Epithelial cell of proximal tubule (primary cell): ENCODE measurements around the gene TMEM50B. TPM values are rescaled to one million over a fixed set of nuclear protein-coding genes. Genes with fewer than 3 reads are reported as not detected.
"Not testable (repeated sequence)": the region's sequence is repeated elsewhere in the genome, so short reads cannot be mapped to it uniquely, and the experiment has no call there.

Source experiments
- DNase-seq: peaks from one replicate; pipeline ENCODE4 v3.0.0-alpha.2; 2011; ENCODE audit warnings: low read depth
- H3K4me3 ChIP-seq: 2 replicates; pipeline ENCODE4 v1.5.1; 2011; ENCODE audit warnings: low read depth, mild to moderate bottlenecking, low read length
- total RNA-seq: library from RNA; depleted of rRNA; stranded (reverse); fragments of >200 nt; gene quantifications from 2 replicates; pipeline ENCODE4 v1.2.3, GENCODE V29; 2015
- TF ChIP-seq, protein P1 (sequence below): conservative IDR thresholded peaks from 2 replicates; pipeline ENCODE4 v1.5.1; 2012; ENCODE audit warnings: low read depth, mild to moderate bottlenecking, low read length

TMEM50B gene
- total RNA-seq, 1 donor from 2014 or later = 39.8 TPM

DNA sequence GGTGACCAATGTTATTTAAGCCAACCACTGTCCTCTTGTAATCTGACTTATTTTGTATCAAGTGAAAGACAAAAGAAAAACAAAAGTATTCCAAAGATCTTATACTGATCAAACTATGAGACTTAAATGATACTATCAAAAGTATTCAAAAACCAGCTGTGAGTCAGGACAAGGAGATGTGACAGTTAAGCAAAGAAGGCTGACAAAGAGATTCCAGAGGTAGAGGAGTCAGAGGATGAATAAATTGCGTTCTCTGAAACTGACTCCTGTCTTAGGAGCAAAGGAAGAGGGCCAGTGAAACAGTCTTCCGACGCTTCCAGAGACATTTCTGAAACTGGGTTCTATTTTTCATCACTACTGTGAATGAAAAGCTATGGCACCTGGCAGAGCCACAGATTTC, 20.9 kb downstream of the TMEM50B start:
- DNase-seq = no peak
- no peak overlapping the region for H3K4me3 ChIP-seq
- TF ChIP-seq, protein P1, sequence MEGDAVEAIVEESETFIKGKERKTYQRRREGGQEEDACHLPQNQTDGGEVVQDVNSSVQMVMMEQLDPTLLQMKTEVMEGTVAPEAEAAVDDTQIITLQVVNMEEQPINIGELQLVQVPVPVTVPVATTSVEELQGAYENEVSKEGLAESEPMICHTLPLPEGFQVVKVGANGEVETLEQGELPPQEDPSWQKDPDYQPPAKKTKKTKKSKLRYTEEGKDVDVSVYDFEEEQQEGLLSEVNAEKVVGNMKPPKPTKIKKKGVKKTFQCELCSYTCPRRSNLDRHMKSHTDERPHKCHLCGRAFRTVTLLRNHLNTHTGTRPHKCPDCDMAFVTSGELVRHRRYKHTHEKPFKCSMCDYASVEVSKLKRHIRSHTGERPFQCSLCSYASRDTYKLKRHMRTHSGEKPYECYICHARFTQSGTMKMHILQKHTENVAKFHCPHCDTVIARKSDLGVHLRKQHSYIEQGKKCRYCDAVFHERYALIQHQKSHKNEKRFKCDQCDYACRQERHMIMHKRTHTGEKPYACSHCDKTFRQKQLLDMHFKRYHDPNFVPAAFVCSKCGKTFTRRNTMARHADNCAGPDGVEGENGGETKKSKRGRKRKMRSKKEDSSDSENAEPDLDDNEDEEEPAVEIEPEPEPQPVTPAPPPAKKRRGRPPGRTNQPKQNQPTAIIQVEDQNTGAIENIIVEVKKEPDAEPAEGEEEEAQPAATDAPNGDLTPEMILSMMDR = no peak

DNA sequence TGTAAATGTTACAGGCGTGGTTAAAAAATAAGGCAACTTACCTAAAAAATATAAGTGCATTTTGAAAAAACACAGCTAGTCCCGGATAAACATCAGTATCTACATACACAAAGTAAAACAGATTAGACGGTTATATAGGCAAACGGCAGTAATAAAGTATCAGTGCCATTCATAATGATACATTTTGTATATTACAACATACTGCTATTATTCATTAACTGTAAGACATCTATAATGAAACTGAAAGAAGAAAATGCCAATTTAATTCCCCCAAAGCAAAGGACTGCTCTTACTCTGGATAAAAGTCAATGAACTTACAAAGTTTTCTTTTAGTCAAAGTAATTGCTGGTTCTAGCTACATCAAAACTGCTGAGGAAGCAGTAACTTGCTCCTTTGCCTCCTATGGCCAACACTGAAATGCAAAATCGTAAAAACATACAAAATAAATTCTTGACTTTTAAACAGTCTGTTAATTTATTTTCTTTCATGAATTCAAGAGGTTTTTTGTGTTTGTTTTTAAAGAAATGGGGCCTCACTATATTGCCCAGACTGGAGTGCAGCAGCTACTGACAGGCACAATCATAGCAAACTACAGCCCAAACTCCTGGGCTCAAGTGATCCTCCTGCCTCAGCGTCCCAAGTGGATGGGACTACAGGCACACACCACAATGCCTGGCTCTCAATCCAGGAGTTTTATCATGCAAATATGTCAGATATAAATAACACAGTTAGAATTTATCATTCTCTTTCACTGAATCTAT, 23.9 kb downstream of the TMEM50B start:
- TF ChIP-seq, protein P1 = no peak
- no peak for DNase-seq
- no peak overlapping the region for H3K4me3 ChIP-seq

DNA sequence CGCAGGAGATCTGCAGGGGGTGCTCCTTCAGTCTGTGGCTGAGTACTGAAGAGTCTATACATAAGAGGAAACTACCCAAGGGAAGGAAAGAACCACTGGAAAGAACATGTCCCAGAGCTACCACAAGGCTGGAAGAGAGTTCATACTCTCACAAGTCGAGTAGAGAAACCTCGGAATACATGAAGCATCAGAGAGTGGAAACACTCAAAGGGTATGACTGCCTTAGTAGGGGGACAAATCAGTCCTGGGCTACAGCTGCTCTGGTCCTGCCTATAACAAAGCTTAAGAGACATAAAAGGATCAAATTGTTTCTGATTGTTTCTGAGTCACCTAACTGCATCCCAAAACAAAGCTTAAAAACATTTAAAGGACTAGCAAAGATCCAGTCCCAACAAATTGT, 27.4 kb downstream of the TMEM50B start:
- DNase-seq = no peak
- TF ChIP-seq, protein P1 = no peak
- H3K4me3 ChIP-seq = no peak overlapping the region

DNA sequence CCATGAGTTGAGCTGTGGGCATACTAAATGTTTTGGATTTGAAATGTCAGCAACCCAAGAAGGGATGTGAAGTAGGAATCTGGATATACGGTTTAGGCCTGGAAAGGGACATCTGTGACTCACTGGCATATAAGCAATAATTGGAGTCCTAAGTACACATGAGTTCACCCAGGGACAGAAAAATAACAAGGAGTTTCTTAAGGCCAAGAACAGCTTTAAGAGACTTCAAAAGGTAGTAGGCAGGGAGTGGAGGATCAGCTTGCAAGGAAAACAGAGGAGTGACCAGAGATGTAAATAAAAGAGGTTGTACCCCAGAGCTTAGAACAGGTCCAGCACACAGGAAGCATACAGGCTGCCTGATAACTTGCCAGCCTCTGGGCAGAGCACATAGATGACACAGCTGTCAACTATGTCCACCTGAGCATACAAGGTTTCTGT, 28.1 kb downstream of the TMEM50B start:
- DNase-seq = no peak
- H3K4me3 ChIP-seq = no peak overlapping the region
- TF ChIP-seq, protein P1 = no peak

DNA sequence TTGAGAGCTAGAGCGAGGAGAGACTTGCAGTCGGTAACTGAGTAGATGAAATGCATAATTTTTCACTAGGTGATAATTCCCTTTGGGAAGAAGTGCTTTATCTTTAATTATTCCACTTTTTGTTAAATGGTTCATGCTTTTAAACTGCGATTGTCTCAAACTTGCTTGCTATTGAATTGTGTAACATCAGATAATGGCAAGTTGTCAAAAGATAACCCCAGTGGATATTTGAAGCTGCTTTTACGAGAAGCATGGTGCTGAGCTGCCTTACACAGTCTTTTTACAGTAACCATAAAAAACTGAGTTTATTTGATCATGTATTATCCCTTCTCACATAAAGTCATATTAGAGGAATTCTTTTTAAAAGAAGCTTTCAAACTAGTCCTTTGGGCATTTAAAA, 30.2 kb downstream of the TMEM50B start:
- no peak for DNase-seq
- TF ChIP-seq, protein P1 = no peak
- no peak overlapping the region for H3K4me3 ChIP-seq

DNA sequence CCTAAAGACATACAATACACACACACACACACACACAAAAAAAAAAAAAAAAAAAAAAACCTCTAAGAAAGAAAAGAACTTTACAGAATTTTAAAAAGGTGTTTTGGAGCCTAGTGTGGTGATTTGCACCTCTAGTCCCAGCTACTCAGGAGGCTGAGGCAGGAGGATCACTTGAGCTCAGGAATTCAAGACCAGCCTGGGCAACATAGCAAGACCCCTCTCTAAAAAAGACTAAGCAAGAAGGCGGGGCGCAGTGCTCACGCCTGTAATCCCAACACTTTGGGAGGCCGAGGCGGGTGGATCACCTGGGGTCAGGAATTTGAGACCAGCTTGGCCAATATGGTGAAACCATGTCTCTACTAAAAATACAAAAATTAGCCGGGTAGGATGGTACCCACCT, 33.2 kb downstream of the TMEM50B start:
- not testable (repeated sequence) for DNase-seq, H3K4me3 ChIP-seq

DNA sequence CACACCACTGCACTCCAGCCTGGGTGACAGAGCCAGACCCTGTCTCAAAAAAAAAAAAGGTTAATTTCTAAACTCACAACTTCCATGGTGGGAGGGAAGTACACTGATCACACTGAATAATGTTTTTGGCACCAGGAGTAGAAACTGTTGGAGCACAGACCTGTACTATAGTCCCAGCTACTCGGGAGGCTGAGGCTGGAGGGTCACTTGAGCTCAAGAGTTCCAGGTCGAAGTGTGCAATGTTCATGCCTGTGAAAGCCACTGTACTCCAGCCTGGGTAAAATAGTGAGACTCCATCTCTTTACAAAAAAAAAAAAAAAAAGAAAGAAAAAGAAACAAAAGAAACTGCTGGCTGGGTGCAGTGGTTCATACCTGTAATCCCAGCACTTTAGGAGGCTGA, 35.3 kb downstream of the TMEM50B start:
- TF ChIP-seq, protein P1 = no peak
- DNase-seq = no peak
- H3K4me3 ChIP-seq = no peak overlapping the region
